GM12875 (cell line): ENCODE data around the gene WNT11.

Experiments
- H3K4me3 ChIP-seq: one replicate; pipeline ENCODE4 v1.5.1; 2011; ENCODE audit warnings: low read depth, low read length, control low read depth
- CTCF ChIP-seq: IDR thresholded peaks from 2 replicates; pipeline ENCODE4 v1.5.1; 2011; ENCODE audit warnings: low read depth, mild to moderate bottlenecking, control low read depth, inconsistent platforms, low read length, moderate library complexity, borderline replicate concordance; ENCODE audit not compliant: insufficient read depth

Gene WNT11

GRCh38 chr11:76225122-76225611 is 18.9 kb upstream of the WNT11 start:
- no peak for TF ChIP-seq CTCF
- no peak overlapping the region for H3K4me3 ChIP-seq

GRCh38 chr11:76224461-76225121 is 18.3 kb upstream of the WNT11 start:
- no peak for TF ChIP-seq CTCF
- no peak overlapping the region for H3K4me3 ChIP-seq

GRCh38 chr11:76221365-76221764 is 15.1 kb upstream of the WNT11 start:
- TF ChIP-seq CTCF = no peak
- no peak overlapping the region for H3K4me3 ChIP-seq

- TF ChIP-seq CTCF = no peak
- H3K4me3 ChIP-seq = no peak overlapping the region
Measured at GRCh38 chr11:76219243-76219642, 12.9 kb upstream of the WNT11 start.

GRCh38 chr11:76218449-76219178 is 12.3 kb upstream of the WNT11 start:
- TF ChIP-seq CTCF = no peak
- H3K4me3 ChIP-seq = no peak overlapping the region

GRCh38 chr11:76217653-76218160 is 11.4 kb upstream of the WNT11 start:
- no peak for TF ChIP-seq CTCF
- H3K4me3 ChIP-seq = no peak overlapping the region

- TF ChIP-seq CTCF = no peak
- no peak overlapping the region for H3K4me3 ChIP-seq
Measured at GRCh38 chr11:76216536-76217325, 10.4 kb upstream of the WNT11 start.
